Stimulated activated CD4-positive, alpha-beta T cell treated with anti-CD3 and anti-CD28 coated beads, Interleukin-1b, Interleukin-23, amount 100 ng/mL, for 4 hours (primary cell): ENCODE results near the gene BLVRA.
"Not testable (repeated sequence)": the region's sequence is repeated elsewhere in the genome, so short reads cannot be mapped to it uniquely, and the experiment has no call there.

Experiments
- DNase-seq, 2 donors: peaks; one replicate each; pipeline ENCODE4 v3.0.0-alpha.2; 2020; ENCODE audit warnings: low read depth in 2 of 2

The BLVRA gene

DNA sequence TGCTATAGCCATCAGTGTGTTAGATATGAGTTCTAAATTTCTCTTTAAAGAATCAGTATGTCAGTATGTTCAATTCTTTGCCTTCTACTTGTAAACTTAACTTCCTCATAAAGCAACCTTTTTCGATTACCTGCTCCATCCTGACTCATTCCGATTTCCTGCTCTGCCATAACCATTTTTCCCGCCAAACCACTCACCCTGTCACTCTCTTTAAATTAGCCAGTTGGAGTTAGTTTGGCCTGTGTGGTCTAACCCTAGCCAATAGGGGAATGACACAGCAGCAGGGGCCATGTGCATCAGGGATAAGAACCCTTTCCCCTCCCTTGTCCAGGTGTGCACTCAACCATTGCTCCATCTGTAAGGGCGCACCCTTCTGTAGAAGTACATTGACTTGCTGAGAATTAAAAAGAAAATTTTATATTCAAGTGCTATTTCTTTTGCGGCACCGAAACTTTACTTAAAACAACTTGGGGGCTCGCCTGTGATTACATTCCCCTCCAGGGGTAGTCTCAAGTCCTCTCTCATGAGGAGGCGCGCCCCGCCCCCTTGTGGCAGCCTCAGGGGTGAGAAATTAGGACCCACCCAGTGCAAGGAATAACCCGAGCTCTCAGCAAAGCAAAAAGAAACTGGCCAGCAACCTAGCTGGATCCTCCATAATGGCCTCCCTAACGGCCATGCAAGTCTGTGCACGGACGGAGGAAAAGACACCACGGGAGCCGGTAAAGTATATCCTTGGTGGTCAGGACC lies 51.9 kb downstream of the BLVRA start:
- peak; percentile 15 to 40 for DNase-seq

DNA sequence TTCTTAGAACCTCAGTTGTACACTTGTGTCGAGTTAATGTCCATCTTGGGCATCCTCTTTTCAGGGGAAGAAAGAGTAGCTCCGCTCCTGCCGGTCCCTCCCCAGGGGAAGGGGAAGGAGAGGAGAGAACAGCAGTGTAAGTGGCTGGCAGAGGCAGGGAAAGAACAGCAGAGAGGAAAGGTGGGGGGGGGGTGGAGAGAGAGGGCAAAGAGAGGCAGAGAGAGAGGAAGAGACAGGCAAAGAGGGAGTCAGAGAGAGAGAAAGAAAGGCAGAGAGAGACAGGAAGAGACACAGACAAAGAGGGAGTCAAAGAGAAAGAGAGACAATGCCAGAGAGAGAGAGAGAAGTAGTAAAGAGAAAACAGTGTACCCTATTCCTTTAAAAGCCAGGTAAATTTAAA lies 56.9 kb downstream of the BLVRA start:
- no peak for DNase-seq

GRCh38 chr7:43816046-43816797 lies 57.7 kb downstream of the BLVRA start:
- not testable (repeated sequence) for DNase-seq

DNA sequence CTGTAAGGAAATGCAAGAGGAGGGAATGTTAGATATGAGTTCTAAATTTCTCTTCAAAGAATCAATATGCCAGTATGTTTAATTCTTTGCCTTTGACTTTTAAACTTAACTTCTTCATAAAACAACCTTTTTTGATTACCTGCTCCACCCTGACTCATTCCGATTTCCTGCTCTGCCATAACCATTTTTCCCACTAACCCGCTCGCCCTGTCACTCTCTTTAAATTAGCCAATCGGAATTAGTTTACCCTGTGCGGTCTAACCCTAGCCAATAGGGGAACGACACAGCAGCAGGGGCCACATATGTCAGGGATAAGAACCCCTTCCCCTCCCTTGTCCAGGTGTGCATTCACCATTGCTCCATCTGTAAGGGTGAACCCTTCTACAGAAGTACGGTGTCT lies 64.9 kb downstream of the BLVRA start:
- DNase-seq, result not testable (repeated sequence)

- no peak for DNase-seq
Measured at GRCh38 chr7:43823941-43824340, 65.5 kb downstream of the BLVRA start.

GRCh38 chr7:43824513-43824912 lies 66.0 kb downstream of the BLVRA start:
- not testable (repeated sequence) for DNase-seq

- DNase-seq, result no peak
Measured at GRCh38 chr7:43824963-43825362, 66.5 kb downstream of the BLVRA start.

DNA sequence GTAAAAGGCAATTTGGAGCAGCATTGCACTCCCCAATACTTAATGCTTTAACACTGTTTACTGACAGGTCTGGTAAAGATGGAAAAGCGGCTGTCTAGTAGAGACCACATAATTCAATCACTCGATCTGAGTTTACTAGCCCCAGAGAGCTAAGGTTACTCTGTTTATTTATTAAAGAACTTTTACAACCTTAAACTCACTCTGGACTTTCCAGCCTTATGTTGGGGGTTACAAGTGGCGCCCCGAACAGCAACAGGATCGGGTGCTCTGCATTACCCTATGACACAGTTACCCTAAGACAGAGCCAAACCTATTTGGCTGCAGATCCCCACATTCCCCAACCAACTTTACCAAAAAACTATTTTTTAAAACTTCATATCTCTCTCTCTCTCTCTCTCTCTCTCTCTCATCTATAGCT lies 66.9 kb downstream of the BLVRA start:
- DNase-seq, result no peak

DNA sequence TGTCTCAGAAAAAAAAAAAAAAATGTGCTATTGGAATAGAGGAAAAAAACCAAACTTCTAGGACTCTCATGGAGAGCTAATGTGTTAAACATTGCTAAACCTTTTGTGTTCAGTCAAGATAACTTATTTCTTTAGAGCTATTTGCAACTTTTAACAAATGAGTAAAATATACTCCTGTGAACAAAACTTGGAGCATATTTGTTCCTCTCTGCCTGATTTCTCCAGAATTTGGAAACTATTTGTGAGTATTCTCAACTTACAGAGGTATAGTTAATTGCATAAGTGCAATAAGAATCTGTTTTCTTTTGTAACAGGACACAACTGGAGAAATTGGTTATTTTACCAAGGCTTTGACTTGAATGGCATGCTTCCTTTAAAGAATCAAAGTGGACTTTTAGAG lies 72.4 kb downstream of the BLVRA start:
- DNase-seq, result not testable (repeated sequence)

DNA sequence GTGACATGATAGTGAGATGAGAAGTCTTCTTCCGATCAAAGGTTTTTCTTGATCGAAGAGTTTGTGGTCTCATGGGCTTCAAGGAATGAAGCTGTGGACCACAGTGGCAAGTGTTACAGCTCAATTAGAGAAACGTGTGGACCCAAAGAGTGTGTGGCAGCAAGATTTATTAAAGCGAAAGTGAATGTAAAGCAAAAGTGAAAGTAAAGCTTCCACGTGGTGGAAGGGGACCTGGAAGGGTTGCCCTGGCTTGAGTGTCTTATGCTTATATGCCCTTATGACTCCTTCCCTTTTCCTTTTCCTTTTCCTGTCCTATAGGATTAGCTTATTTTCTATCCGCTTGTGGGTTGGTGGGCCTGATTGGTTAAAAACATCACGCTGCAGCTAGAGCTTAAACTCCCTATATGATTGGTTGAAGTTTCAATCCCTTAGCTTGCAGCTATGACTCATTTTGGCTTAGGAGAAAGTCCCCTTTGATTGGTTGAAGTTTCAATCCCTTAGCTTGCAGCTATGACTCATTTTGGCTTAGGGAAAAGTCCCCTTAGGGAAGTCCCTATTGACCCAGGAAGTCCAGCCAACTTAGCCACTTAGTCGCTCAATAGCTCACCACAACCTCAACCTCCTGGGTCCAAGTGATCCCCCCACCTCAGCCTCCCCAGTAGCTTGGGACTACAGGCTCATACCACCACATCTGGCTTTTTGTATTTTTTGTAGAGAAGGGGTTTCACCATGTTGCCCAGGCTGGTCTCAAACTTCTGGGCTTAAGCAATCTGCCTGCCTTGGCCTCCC lies 76.2 kb downstream of the BLVRA start:
- peak; percentile 9 to 36 for DNase-seq

- DNase-seq, result no peak
Measured at GRCh38 chr7:43838201-43838658, 79.8 kb downstream of the BLVRA start.

DNA sequence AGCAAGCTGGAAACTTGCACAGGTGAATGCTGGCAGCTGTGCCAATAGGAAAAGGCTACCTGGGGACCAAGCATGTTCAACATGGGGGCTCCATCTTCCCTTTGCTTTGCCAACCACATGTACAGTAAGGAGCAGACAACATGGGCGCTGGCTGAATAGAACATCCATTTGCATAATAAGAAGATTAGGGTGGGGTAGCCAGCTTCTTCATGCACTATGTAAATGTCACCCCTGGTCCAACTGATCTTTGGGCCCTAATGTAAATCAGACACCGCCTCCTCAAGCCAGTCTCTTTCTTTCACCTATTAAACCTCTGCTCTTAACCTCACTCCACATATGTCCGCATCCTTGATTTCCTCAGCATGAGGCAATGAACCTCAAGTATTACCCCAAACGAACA lies 84.8 kb downstream of the BLVRA start:
- no peak for DNase-seq

DNA sequence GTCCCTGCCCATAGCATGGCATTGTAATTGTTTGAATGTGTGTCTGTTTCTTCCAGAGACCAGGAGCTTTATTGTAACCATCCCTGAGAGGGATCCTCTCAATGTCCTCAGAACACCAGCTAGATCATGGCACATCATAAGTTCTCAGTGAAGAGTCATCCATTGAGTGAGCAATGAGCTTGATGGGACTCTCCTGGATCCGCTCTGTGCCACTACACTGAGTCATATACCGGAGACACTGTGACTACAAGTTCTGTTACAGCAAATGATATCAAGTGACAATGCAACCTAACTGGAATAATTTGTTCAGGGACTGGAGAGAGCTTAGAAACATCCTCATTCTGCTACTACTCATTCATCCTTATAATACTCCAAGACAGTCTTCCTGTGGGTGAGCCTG lies 85.8 kb downstream of the BLVRA start:
- DNase-seq, result no peak

DNA sequence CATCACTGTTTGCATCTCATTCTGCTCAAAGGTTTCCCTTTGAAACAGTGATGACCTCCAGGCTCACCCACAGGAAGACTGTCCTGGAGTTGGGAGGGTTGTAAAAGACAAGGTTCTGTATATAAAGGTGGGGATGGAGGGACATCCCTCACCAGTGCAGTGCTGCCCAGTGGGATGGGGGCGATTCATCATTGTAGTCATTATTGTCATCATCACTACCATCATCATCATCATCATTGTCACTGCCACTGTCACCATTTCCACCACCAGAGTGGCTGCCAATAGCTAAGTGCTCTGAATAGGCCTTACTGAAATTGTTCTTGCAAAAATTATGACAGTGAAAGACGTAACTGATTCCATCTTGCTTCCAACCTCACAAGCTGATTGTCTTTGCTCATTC lies 86.2 kb downstream of the BLVRA start:
- no peak for DNase-seq

GRCh38 chr7:43847496-43847895 lies 89.0 kb downstream of the BLVRA start:
- no peak for DNase-seq

DNA sequence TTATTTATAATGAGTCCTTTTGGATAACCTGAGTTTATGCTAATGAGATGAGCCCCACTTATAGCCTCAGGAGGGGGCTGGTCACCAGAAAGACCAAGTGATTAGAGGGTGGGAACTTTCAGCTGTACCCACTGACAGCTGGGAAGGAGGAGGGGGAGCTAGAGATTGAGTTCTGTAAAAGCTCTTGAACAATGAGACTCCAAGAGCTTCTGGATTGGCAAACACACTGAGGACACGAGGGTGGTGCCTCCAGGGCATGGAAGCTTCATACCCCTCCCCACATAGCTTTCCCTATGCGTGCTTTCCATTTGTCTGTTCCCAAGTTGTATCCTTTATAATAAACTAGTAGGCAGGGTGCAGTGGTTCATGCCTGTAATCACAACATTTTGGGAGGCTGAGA lies 90.6 kb downstream of the BLVRA start:
- no peak for DNase-seq

GRCh38 chr7:43850348-43851116 lies 92.1 kb downstream of the BLVRA start:
- DNase-seq, result no peak

- no peak for DNase-seq
Measured at GRCh38 chr7:43851805-43852204, 93.3 kb downstream of the BLVRA start.

GRCh38 chr7:43855176-43855575 lies 96.7 kb downstream of the BLVRA start:
- DNase-seq, result no peak

DNA sequence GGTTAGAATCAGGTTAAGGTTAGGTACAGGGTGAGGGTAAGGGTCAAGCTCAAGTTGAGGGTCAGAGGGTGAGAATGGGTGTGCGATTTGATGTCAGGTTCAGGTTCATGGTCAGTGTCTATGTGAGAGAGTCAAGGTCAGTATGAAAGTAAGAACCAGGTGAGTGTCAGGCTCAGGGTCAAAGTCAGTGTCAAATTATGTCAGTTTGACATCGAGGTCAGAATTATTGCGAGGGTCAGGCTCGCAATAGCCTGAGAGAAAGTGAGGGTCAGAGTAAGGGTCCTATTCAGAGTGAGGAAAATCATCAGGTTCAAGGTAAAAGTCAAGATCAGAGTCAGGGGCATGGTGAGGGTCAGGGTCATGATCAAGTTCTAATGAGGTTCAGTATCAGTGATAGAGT lies 97.8 kb downstream of the BLVRA start:
- DNase-seq, result no peak
